ENCODE results near the gene LRRN2. TPM values are rescaled to one million over a fixed set of nuclear protein-coding genes. Genes with fewer than 3 reads are reported as not detected.

The LRRN2 gene
- total and polyA plus RNA-seq, 9 of the 15 experiments (the other 6 are each of a cell fraction or from before 2014, with no cell fraction given), result 0.05 TPM; not detected in 8

DNA sequence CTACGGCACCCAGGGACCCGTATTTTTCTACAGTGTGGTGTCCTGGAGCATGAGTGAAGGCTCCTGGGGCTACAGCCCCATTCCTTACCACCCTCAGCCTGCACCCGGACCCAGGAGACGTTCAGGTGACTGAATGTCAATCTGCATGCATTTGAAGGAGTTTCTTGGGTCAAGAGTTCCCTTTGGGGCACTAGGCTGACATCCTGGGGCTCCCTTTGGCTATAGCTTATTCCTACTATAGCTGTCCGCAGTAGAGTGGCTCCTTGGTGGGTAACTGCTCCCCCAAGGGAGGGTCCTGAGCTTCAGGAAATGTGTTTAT lies 19.9 kb upstream of the LRRN2 start:
- ChIA-PET CTCF (ENCODE audit: low intra/inter-chr PET ratio) (no interaction called here), POLR2A (interaction anchor here (0.7 to 1.8 kb wide), 4 partner anchors 13 to 31 kb away, joined by 4 to 8 read pairs (median 6); no protein-coding TSS in a partner anchor)
- peak overlapping the region; percentile 73 for H3K27ac ChIP-seq (ENCODE audit: extremely low read depth, low read depth, low read length)
- no peak overlapping the region for H3K4me3 ChIP-seq
- no TSS peak for BruUV-seq (replicated peaks)
- H3K4me1 ChIP-seq (replicated peaks in 1 of 2; ENCODE audit: control insufficient read depth in 2 of 2, insufficient read depth in 2 of 2, low read length in 2 of 2), result peaks cover 23 to 58% of the 10 kb centered on the region in 2 experiments
- intact Hi-C loops (cut with micrococcal nuclease) (no loop called here), in situ Hi-C loops (cut with MboI) (no loop called here)
- H3K9me1 ChIP-seq (ENCODE audit: control insufficient read depth, insufficient read depth, low read length), result no peaks in the 10 kb centered on the region
- H3K9ac ChIP-seq (ENCODE audit: insufficient read depth in 1 of 2, low read depth in 2 of 2, low read length in 2 of 2), result peak overlapping the region; percentile 11 to 52; a peak in 2 of 4 replicates
- peak overlapping the region; percentile 77 for H3K4me2 ChIP-seq (ENCODE audit: insufficient read depth, low read length)
- 12% methylated on average over 5 of the region's 5 CpGs for WGBS (ENCODE audit: insufficient coverage, low coverage, missing lambda C conversion rate)
- no peak for DNase-seq (ENCODE audit: extremely low read depth in 1 of 4, low spot score in 3 of 4)
- no peak for ATAC-seq
- H3K79me2 ChIP-seq (ENCODE audit: control insufficient read depth, insufficient read depth, low read length), result no peaks in the 10 kb centered on the region
- H3K36me3 ChIP-seq (ENCODE audit: control insufficient read depth, insufficient read depth, low read length), result no peaks in the 10 kb centered on the region
- H3K27me3 ChIP-seq (ENCODE audit: control insufficient read depth in 2 of 2, insufficient read depth in 2 of 2, low read length in 2 of 2), result no peaks in the 10 kb centered on the region
- no peaks in the 10 kb centered on the region for H3K9me3 ChIP-seq (replicated peaks; ENCODE audit: control insufficient read depth, insufficient read depth, low read depth, low read length)
- no peaks in the 10 kb centered on the region for H4K20me1 ChIP-seq (replicated peaks; ENCODE audit: control insufficient read depth, insufficient read depth, low read length)
- no peak for FAIRE-seq
- H2AFZ ChIP-seq (ENCODE audit: low read depth, low read length), result peak overlapping the region; percentile 85
- TF ChIP-seq EZH2 (IDR thresholded peaks at IDR 0.05; ENCODE audit: borderline replicate concordance, low read depth, low read length) (no peak), PHB (CRISPR knock-in tag; IDR thresholded peaks at IDR 0.05) (0 out of 2 replicates have a peak, but pooled peaks have one; percentile 26), CXXC5 (CRISPR knock-in tag; IDR thresholded peaks at IDR 0.05) (0 out of 2 replicates have a peak, but pooled peaks have one; percentile 0), YY1 (IDR thresholded peaks at IDR 0.05; ENCODE audit: borderline replicate concordance in 1 of 3, control insufficient read depth in 1 of 3, extremely low read depth in 1 of 3, insufficient read depth in 3 of 3, insufficient read length in 1 of 3, insufficient replicate concordance in 2 of 3, low read depth in 1 of 3, low read length in 2 of 3) (no peak), ZNF444 (CRISPR knock-in tag; IDR thresholded peaks at IDR 0.05) (no peak), SAP30 (IDR thresholded peaks at IDR 0.05; ENCODE audit: borderline replicate concordance, insufficient read depth, low read depth, low read length, poor library complexity, severe bottlenecking) (no peak), SRSF1 (IDR thresholded peaks at IDR 0.05; ENCODE audit: low read depth, low read length) (no peak), RFX7 (CRISPR knock-in tag; IDR thresholded peaks at IDR 0.05) (no peak), EWSR1 (IDR thresholded peaks at IDR 0.05; ENCODE audit: borderline replicate concordance, low read depth, partially characterized antibody) (no peak)
- TF ChIP-seq, protein P1, sequence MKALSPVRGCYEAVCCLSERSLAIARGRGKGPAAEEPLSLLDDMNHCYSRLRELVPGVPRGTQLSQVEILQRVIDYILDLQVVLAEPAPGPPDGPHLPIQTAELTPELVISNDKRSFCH (CRISPR knock-in tag; IDR thresholded peaks at IDR 0.05), result no peak
- TF ChIP-seq, protein P1 (tag; IDR thresholded peaks at IDR 0.05), result no peak
- TF ChIP-seq, protein P2, sequence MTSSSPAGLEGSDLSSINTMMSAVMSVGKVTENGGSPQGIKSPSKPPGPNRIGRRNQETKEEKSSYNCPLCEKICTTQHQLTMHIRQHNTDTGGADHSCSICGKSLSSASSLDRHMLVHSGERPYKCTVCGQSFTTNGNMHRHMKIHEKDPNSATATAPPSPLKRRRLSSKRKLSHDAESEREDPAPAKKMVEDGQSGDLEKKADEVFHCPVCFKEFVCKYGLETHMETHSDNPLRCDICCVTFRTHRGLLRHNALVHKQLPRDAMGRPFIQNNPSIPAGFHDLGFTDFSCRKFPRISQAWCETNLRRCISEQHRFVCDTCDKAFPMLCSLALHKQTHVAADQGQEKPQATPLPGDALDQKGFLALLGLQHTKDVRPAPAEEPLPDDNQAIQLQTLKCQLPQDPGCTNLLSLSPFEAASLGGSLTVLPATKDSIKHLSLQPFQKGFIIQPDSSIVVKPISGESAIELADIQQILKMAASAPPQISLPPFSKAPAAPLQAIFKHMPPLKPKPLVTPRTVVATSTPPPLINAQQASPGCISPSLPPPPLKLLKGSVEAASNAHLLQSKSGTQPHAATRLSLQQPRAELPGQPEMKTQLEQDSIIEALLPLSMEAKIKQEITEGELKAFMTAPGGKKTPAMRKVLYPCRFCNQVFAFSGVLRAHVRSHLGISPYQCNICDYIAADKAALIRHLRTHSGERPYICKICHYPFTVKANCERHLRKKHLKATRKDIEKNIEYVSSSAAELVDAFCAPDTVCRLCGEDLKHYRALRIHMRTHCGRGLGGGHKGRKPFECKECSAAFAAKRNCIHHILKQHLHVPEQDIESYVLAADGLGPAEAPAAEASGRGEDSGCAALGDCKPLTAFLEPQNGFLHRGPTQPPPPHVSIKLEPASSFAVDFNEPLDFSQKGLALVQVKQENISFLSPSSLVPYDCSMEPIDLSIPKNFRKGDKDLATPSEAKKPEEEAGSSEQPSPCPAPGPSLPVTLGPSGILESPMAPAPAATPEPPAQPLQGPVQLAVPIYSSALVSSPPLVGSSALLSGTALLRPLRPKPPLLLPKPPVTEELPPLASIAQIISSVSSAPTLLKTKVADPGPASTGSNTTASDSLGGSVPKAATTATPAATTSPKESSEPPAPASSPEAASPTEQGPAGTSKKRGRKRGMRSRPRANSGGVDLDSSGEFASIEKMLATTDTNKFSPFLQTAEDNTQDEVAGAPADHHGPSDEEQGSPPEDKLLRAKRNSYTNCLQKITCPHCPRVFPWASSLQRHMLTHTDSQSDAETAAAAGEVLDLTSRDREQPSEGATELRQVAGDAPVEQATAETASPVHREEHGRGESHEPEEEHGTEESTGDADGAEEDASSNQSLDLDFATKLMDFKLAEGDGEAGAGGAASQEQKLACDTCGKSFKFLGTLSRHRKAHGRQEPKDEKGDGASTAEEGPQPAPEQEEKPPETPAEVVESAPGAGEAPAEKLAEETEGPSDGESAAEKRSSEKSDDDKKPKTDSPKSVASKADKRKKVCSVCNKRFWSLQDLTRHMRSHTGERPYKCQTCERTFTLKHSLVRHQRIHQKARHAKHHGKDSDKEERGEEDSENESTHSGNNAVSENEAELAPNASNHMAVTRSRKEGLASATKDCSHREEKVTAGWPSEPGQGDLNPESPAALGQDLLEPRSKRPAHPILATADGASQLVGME (CRISPR knock-in tag; IDR thresholded peaks at IDR 0.05), result peak; percentile 54; the same call in 1 of the 2 replicates
- TF ChIP-seq, protein P3, sequence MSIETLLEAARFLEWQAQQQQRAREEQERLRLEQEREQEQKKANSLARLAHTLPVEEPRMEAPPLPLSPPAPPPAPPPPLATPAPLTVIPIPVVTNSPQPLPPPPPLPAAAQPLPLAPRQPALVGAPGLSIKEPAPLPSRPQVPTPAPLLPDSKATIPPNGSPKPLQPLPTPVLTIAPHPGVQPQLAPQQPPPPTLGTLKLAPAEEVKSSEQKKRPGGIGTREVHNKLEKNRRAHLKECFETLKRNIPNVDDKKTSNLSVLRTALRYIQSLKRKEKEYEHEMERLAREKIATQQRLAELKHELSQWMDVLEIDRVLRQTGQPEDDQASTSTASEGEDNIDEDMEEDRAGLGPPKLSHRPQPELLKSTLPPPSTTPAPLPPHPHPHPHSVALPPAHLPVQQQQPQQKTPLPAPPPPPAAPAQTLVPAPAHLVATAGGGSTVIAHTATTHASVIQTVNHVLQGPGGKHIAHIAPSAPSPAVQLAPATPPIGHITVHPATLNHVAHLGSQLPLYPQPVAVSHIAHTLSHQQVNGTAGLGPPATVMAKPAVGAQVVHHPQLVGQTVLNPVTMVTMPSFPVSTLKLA (conservative IDR thresholded peaks at IDR 0.05), result 0 out of 4 replicates have a peak, but pooled peaks have one; percentile 1 to 8

All from K562 (cell line).